GM12892 (cell line): Measurements from ENCODE around the gene SLC35F2.

Experiments
- DNase-seq: peaks from one replicate; pipeline ENCODE4 v3.0.0; 2011; ENCODE audit not compliant: insufficient read length
- FAIRE-seq: peaks from 2 replicates; lab custom pipeline; 2011; peaks lifted over from hg19 to GRCh38; lab: Jason Lieb, UNC
- POLR2A ChIP-seq: IDR thresholded peaks from 2 replicates; pipeline ENCODE4 v1.6.1; 2011; ENCODE audit warnings: low read depth, low read length, control low read depth
- POLR2AphosphoS5 ChIP-seq: IDR thresholded peaks from 2 replicates; pipeline ENCODE4 v1.6.1; 2011; ENCODE audit warnings: low read depth, low read length, control low read depth
- TAF1 ChIP-seq: IDR thresholded peaks from 2 replicates; pipeline ENCODE4 v1.6.1; 2011; ENCODE audit warnings: low read depth, mild to moderate bottlenecking, control low read depth, low read length, borderline replicate concordance

The SLC35F2 gene

DNA sequence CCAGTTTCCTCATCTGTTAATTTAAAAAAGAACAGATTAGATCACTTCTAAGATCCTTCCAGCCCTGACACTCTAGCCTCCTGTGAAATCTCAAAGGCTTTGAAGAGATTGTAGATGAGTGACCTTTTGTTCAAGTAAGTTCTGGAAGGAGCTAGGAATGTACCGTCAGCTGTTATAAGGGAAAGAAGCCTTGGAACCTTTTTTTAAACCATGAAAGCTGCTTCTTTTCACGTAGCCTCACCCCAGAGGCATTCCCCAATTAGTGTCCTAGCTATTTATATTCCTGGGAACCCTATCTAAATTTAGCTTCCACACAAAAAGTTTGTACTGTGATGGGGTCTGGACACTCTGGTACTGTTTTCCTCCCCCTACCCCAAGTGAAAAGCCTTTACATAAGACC lies 111.0 kb downstream of the SLC35F2 start:
- FAIRE-seq (no peak), DNase-seq (no peak)
- TF ChIP-seq TAF1 (no peak), POLR2AphosphoS5 (no peak), POLR2A (no peak)

DNA sequence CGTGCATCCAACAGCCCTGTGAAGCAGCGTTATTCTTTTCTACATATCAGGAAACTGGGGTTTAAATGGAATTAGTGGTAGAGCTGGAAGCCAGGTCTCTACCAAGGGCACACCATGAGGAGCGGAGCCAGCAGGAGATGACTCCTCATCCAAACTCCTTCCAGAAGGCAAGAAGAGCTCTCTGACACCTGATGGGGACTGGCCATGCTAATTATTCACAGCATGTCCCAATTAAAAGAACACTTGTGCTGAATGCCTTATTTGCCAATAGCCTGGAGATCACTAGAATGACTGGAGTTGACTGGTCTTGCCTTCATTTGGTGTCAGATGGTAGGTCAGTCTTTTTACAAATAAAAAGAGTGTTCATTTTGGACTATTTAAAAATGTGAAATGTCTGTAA lies 113.9 kb downstream of the SLC35F2 start:
- FAIRE-seq, result no peak
- TF ChIP-seq TAF1, result no peak
- no peak for TF ChIP-seq POLR2A
- no peak for TF ChIP-seq POLR2AphosphoS5
- DNase-seq, result no peak

DNA sequence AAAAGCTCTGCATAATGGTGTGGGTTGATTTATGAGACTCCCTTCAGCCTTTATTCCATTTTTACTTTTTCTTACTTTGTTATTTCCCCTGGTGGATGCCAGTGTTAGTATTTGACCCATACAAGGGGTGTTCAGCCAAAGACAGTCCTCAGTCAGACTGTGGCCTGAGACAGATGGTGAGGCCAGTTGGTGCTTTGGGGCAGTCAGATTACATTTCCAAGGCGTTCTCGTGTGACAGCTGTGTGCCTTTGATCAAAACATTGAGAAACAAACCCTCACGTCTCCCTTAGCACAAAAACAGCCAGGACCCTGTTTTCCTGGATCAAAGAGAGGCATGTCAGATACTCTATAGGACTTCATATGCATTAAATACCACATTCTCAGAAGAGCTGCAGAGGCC lies 115.4 kb downstream of the SLC35F2 start:
- no peak for TF ChIP-seq TAF1
- no peak for TF ChIP-seq POLR2A
- no peak for TF ChIP-seq POLR2AphosphoS5
- DNase-seq (no peak), FAIRE-seq (no peak)

DNA sequence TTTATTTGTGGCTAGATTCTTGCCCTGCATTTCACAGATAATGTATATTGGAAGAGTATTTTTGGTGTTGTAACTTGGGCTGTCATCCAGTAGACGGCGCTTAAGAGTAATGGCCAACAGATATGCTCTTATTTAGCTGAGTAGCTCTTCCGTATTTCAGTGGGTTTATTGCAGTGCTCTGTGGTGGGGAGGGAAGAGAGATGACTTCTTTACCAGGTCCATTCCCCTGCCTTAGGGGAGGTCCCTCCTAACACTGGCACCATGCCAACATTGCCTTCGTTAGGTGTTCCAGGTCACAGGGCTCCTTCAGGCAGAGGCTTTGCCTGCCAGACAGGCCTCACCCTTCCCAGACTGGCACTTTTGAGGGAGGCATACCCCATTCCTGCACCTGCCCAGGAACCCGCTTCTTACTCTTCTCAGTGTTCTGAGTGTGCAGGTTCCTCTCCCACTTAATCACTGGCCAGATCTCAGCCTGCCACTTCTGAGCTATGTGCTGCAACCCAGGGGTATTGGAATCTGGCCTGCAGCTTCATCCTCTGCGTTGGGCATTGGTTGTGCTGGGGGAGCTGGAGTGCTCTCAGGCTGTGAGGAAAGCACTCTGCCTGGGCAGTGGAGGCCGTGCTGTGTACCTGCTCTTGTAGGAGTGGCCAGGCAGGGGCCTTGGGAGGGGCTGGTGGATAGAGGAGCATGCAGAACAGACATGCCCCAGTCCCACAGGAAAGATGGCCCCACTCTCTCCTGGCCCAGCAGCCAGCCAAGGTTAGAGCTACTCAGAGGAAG lies 117.4 kb downstream of the SLC35F2 start:
- no peak for TF ChIP-seq POLR2AphosphoS5
- TF ChIP-seq POLR2A, result no peak
- no peak for TF ChIP-seq TAF1
- FAIRE-seq (peak; percentile 93), DNase-seq (peak; percentile 17)
